GM19035 (cell line): ENCODE results near the gene PLS1.

ENCODE experiments used
- ATAC-seq: cut with Tn5 transposase; IDR thresholded peaks from one replicate; pipeline ENCODE4 v1.9.1; 2021; ENCODE audit not compliant: unreplicated experiment

The PLS1 gene

GRCh38 chr3:142636664-142637063 lies 40.5 kb downstream of the PLS1 start:
- no peak for ATAC-seq

GRCh38 chr3:142638291-142638690 lies 42.1 kb downstream of the PLS1 start:
- ATAC-seq = no peak

- ATAC-seq = no peak
These were observed 45.3 kb downstream of the PLS1 start for GRCh38 chr3:142641504-142641903.

- ATAC-seq = no peak
These were observed 46.8 kb downstream of the PLS1 start for GRCh38 chr3:142642956-142643355.

- no peak for ATAC-seq
These were observed 48.3 kb downstream of the PLS1 start for GRCh38 chr3:142644502-142644901.

- ATAC-seq = no peak
These were observed 49.1 kb downstream of the PLS1 start for GRCh38 chr3:142645236-142645793.

- ATAC-seq = no peak
These were observed 50.0 kb downstream of the PLS1 start for GRCh38 chr3:142646020-142646785.

- no peak for ATAC-seq
These were observed 51.7 kb downstream of the PLS1 start for GRCh38 chr3:142647856-142648255.

GRCh38 chr3:142648950-142649349 lies 52.8 kb downstream of the PLS1 start:
- no peak for ATAC-seq

GRCh38 chr3:142650001-142650693 lies 54.0 kb downstream of the PLS1 start:
- ATAC-seq = no peak

GRCh38 chr3:142651711-142652110 lies 55.5 kb downstream of the PLS1 start:
- no peak for ATAC-seq

GRCh38 chr3:142652826-142653292 lies 56.7 kb downstream of the PLS1 start:
- no peak for ATAC-seq

- ATAC-seq = no peak
These were observed 60.4 kb downstream of the PLS1 start for GRCh38 chr3:142656575-142656974.

- ATAC-seq = no peak
These were observed 60.8 kb downstream of the PLS1 start for GRCh38 chr3:142657033-142657432.

- no peak for ATAC-seq
These were observed 64.2 kb downstream of the PLS1 start for GRCh38 chr3:142660383-142660782.

- no peak for ATAC-seq
These were observed 64.7 kb downstream of the PLS1 start for GRCh38 chr3:142660893-142661292.

GRCh38 chr3:142663865-142664264 lies 67.7 kb downstream of the PLS1 start:
- no peak for ATAC-seq

- no peak for ATAC-seq
These were observed 68.1 kb downstream of the PLS1 start for GRCh38 chr3:142664311-142664710.

GRCh38 chr3:142664819-142665218 lies 68.6 kb downstream of the PLS1 start:
- ATAC-seq = no peak

- ATAC-seq = no peak
These were observed 73.9 kb downstream of the PLS1 start for GRCh38 chr3:142670120-142670519.

GRCh38 chr3:142676151-142676550 lies 80.0 kb downstream of the PLS1 start:
- ATAC-seq = no peak

GRCh38 chr3:142680710-142681109 lies 84.5 kb downstream of the PLS1 start:
- no peak for ATAC-seq
